ENCODE results near the gene ZNF43. TPM values are rescaled to one million over a fixed set of nuclear protein-coding genes. Genes with fewer than 3 reads are reported as not detected.
"Not testable (repeated sequence)": the region's sequence is repeated elsewhere in the genome, so short reads cannot be mapped to it uniquely, and the experiment has no call there.

Gene ZNF43
- total RNA-seq, 1 donor from 2014 or later: 1.6 TPM

DNA sequence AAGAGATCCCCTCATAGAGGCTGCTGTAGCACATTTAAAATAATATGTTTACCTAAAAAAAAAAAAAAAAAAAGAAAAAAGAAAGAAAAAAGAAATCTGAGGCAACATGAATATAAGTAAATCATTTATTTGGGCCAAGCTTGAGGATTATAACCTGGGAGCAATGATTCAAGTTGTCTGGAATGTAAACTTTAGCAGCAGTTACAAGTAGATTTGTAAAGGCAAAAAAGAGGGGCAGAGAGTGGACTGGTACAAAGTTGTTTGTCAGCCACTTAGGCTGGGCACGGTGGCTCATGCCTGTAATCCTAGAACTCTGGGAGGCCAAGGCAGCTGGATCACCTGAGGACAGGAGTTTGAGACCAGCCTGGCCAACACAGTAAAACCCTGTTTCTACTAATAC, 11.3 kb downstream of the ZNF43 start:
- TF ChIP-seq, protein P1, sequence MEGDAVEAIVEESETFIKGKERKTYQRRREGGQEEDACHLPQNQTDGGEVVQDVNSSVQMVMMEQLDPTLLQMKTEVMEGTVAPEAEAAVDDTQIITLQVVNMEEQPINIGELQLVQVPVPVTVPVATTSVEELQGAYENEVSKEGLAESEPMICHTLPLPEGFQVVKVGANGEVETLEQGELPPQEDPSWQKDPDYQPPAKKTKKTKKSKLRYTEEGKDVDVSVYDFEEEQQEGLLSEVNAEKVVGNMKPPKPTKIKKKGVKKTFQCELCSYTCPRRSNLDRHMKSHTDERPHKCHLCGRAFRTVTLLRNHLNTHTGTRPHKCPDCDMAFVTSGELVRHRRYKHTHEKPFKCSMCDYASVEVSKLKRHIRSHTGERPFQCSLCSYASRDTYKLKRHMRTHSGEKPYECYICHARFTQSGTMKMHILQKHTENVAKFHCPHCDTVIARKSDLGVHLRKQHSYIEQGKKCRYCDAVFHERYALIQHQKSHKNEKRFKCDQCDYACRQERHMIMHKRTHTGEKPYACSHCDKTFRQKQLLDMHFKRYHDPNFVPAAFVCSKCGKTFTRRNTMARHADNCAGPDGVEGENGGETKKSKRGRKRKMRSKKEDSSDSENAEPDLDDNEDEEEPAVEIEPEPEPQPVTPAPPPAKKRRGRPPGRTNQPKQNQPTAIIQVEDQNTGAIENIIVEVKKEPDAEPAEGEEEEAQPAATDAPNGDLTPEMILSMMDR (IDR thresholded peaks at IDR 0.05; ENCODE audit: insufficient read depth, low read length, severe bottlenecking): no peak
- no peak for FAIRE-seq
- no peaks in the 10 kb centered on the region for H3K27me3 ChIP-seq (ENCODE audit: control insufficient read depth, insufficient read depth, low read length)
- H3K36me3 ChIP-seq (ENCODE audit: control insufficient read depth, insufficient read depth, low read length): no peaks in the 10 kb centered on the region
- H3K4me3 ChIP-seq (ENCODE audit: low read depth, low read length): no peak overlapping the region
- no peak for DNase-seq (ENCODE audit: low read depth)

DNA sequence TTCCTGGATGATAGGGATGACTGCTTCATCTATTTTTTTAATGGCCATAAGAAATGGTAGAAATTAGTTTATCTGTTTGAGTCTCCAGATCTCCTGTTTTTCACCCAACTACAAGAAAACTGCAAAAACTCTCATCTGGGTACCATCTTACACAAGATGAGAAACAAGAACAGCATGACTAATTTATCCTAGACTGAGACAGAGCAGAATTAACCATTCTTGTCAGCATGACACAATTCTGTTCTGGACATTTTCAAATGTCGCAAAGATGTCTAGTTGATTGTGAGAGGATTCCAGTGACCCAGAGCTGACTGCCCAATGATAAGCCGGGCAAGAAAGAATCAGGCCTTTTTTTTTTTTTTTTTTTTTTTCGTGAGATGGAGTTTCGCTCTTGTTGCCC, 12.8 kb downstream of the ZNF43 start:
- TF ChIP-seq, protein P1 (IDR thresholded peaks at IDR 0.05; ENCODE audit: insufficient read depth, low read length, severe bottlenecking): no peak
- Histone ChIP-seq H3K36me3 (ENCODE audit: control insufficient read depth, insufficient read depth, low read length) (no peaks in the 10 kb centered on the region), H3K4me3 (ENCODE audit: low read depth, low read length) (no peak overlapping the region), H3K27me3 (ENCODE audit: control insufficient read depth, insufficient read depth, low read length) (no peaks in the 10 kb centered on the region)
- FAIRE-seq: no peak
- no peak for DNase-seq (ENCODE audit: low read depth)

DNA sequence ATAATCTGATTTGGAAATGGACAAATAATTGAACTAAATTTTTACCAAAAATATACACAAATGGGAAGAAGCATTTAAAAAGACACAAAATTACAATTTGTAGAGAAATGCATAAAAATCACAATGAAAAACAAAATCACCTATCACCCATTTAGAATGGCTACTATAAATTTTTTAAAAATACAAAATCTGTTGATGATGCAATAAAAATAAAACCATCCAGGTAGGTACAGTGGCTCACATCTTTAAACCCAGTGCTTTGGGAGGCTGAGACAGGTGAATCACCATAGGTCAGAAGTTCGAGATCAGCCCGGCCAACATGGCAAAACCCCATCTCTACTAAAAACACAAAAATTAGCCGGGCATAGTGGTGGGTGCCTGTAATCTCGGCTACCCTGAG, 23.5 kb downstream of the ZNF43 start:
- no peak for FAIRE-seq
- TF ChIP-seq, protein P1 (IDR thresholded peaks at IDR 0.05; ENCODE audit: insufficient read depth, low read length, severe bottlenecking): no peak
- no peak overlapping the region for H3K4me3 ChIP-seq (ENCODE audit: low read depth, low read length)

DNA sequence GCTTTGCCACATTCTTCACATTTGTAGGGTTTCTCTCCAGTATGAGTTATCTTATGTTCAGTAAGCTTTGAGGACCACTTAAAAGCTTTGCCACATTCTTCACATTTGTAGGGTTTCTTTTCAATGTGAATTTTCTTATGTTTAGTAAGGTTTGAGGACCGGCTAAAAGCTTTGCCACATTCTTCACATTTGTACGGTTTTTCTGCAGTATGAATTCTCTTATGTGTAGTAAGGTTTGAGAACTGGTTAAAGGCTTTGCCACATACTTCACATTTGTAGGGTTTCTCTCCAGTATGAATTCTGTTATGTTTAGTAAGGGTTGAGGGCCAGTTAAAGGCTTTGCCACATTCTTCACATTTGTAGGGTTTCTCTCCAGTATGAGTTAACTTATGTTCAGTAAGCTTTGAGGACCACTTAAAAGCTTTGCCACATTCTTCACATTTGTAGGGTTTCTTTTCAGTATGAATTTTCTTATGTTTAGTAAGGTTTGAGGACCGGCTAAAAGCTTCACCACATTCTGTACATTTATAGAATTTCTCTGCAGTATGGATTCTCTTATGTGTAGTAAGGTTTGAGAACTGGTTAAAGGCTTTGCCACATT, 27.5 kb downstream of the ZNF43 start:
- H3K4me3 ChIP-seq (ENCODE audit: low read depth, low read length); DNase-seq (ENCODE audit: low read depth); H3K36me3 ChIP-seq (ENCODE audit: control insufficient read depth, insufficient read depth, low read length); H3K27me3 ChIP-seq (ENCODE audit: control insufficient read depth, insufficient read depth, low read length); FAIRE-seq: not testable (repeated sequence)

More for the DNA sequence above, 23.5 kb downstream of the ZNF43 start:
- no peak for DNase-seq (ENCODE audit: low read depth)
- no peaks in the 10 kb centered on the region for H3K27me3 ChIP-seq (ENCODE audit: control insufficient read depth, insufficient read depth, low read length)
- peaks cover 2% of the 10 kb centered on the region for H3K36me3 ChIP-seq (ENCODE audit: control insufficient read depth, insufficient read depth, low read length)

DNA sequence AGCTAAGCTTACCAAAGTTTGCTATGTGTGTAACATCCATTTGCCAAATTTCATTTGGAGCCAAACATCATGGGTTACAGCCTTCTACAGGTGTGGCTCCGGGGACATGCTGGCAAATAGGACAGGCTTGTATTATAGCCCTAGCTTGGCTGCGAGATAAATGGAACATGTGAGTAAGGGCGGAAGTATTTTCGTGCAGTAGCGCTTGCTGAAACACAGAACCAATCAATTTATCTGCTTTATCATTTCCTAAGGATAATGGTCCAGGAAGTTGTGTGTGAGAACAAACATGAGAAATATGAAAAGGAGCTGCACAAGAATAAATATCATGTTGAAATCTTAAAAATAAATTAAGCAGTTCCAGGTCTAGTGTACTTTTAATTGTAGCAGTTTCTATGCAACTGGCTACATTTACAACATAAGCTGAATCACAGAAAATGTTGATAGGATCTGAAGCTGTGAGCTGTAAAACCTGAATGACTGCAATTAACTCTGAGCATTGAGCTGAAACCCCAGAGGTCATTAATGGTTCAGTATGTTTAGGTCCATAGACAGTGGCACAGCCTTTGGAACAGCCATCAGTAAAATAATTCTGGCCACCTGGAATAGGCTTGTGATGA, 46.4 kb downstream of the ZNF43 start:
- DNase-seq (ENCODE audit: low read depth) (no peak), FAIRE-seq (no peak)
- TF ChIP-seq, protein P1 (IDR thresholded peaks at IDR 0.05; ENCODE audit: insufficient read depth, low read length, severe bottlenecking): no peak
- Histone ChIP-seq H3K4me3 (ENCODE audit: low read depth, low read length) (no peak overlapping the region), H3K27me3 (ENCODE audit: control insufficient read depth, insufficient read depth, low read length) (no peaks in the 10 kb centered on the region), H3K36me3 (ENCODE audit: control insufficient read depth, insufficient read depth, low read length) (no peaks in the 10 kb centered on the region)

DNA sequence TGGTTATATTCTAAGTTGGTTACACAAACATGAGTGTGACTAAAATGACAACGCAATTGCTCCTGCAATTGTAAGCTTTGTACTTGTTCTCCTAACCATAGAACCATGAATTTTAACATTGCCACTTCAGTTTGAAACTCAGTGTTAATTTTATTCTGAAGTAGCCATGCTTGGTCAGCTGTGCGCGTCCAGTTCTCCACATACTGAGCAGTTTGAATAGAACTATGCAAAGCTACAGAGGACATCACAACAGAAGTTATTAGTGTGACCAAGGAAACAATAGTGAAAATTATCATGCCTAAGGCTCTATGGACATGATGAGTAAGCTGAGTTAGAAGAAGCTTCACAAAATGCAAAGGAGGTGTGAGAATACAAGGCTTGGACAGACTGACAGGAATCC, 49.0 kb downstream of the ZNF43 start:
- FAIRE-seq (no peak), DNase-seq (ENCODE audit: low read depth) (no peak)
- H3K36me3 ChIP-seq (ENCODE audit: control insufficient read depth, insufficient read depth, low read length): no peaks in the 10 kb centered on the region
- TF ChIP-seq, protein P1 (IDR thresholded peaks at IDR 0.05; ENCODE audit: insufficient read depth, low read length, severe bottlenecking): no peak
- no peaks in the 10 kb centered on the region for H3K27me3 ChIP-seq (ENCODE audit: control insufficient read depth, insufficient read depth, low read length)
- no peak overlapping the region for H3K4me3 ChIP-seq (ENCODE audit: low read depth, low read length)

DNA sequence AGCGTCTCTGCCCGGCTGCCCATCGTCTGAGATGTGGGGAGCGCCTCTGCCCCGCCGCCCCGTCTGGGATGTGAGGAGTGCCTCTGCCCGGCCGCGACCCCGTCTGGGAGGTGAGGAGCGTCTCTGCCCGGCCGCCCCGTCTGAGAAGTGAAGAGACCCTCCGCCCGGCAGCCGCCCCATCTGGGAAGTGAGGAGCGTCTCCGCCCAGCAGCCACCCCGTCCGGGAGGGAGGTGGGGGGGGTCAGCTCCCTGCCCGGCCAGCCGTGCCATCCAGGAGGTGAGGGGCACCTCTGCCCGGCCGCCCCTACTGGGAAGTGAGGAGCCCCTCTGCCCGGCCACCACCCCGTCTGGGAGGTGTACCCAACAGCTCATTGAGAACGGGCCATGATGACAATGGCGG, 60.2 kb downstream of the ZNF43 start:
- not testable (repeated sequence) for FAIRE-seq; DNase-seq (ENCODE audit: low read depth); H3K36me3 ChIP-seq (ENCODE audit: control insufficient read depth, insufficient read depth, low read length); H3K4me3 ChIP-seq (ENCODE audit: low read depth, low read length); H3K27me3 ChIP-seq (ENCODE audit: control insufficient read depth, insufficient read depth, low read length)

Measured in bronchial epithelial cell (primary cell).